GM23338 (cell line): ENCODE data around the gene DNAH8. TPM values are rescaled to one million over a fixed set of nuclear protein-coding genes. Genes with fewer than 3 reads are reported as not detected.

ENCODE experiments used
- ATAC-seq: fragments of 200-7000 bp; cut with Tn5 transposase; 3 replicates; pipeline ENCODE4 v1.9.1; 2020
- DNase-seq: peaks from one replicate; pipeline ENCODE4 v3.0.0-alpha.2; 2015; ENCODE audit warnings: low spot score
- H2AFZ ChIP-seq: fragments of 200-600 bp; sonication (generic); 2 replicates; pipeline ENCODE4 v1.8.0; 2016; ENCODE audit warnings: antibody characterized with exemption, mild to moderate bottlenecking, moderate library complexity
- H3F3A ChIP-seq: fragments of 200-600 bp; sonication (generic); replicated peaks from 2 replicates; pipeline ENCODE4 v1.8.0; 2017; ENCODE audit warnings: antibody characterized with exemption, mixed run types, low read depth
- H3K27ac ChIP-seq: fragments of 200-600 bp; sonication (generic); 2 replicates; pipeline ENCODE4 v1.6.1; 2016; ENCODE audit warnings: low read depth
- H3K27me3 ChIP-seq: fragments of 200-600 bp; sonication (generic); 2 replicates; pipeline ENCODE4 v1.8.0; 2016; ENCODE audit warnings: mild to moderate bottlenecking, mixed run types, moderate library complexity; ENCODE audit not compliant: insufficient read depth
- H3K36me3 ChIP-seq: fragments of 200-600 bp; sonication (generic); 2 replicates; pipeline ENCODE4 v1.8.0; 2016; ENCODE audit warnings: mild to moderate bottlenecking; ENCODE audit not compliant: insufficient read depth
- H3K4me1 ChIP-seq: fragments of 200-600 bp; sonication (generic); 2 replicates; pipeline ENCODE4 v1.8.0; 2016; ENCODE audit warnings: mild to moderate bottlenecking, moderate library complexity; ENCODE audit not compliant: insufficient read depth
- H3K4me2 ChIP-seq: fragments of 200-600 bp; sonication (generic); 2 replicates; pipeline ENCODE4 v1.7.1; 2017; ENCODE audit warnings: mixed run types
- H3K4me3 ChIP-seq: fragments of 200-600 bp; sonication (generic); 2 replicates; pipeline ENCODE4 v1.6.1; 2016; ENCODE audit warnings: mixed run types
- H3K79me2 ChIP-seq: fragments of 200-600 bp; sonication (generic); replicated peaks from 2 replicates; pipeline ENCODE4 v1.8.0; 2017; ENCODE audit warnings: mild to moderate bottlenecking; ENCODE audit not compliant: insufficient read depth
- H3K9me2 ChIP-seq: fragments of 200-600 bp; sonication (generic); 2 replicates; pipeline ENCODE4 v1.8.0; 2017; ENCODE audit not compliant: insufficient read depth
- H4K20me1 ChIP-seq: fragments of 200-600 bp; sonication (generic); replicated peaks from 2 replicates; pipeline ENCODE4 v1.8.0; 2017; ENCODE audit warnings: mild to moderate bottlenecking; ENCODE audit not compliant: insufficient read depth
- H3K27ac Mint-ChIP-seq: 2 replicates; pipeline ENCODE4 v1.8.0; 2020; ENCODE audit warnings: inconsistent platforms, mild to moderate bottlenecking, moderate library complexity, mixed read lengths
- H3K27me3 Mint-ChIP-seq: 3 replicates; pipeline ENCODE4 v1.8.0; 2022; ENCODE audit warnings: low read depth, mild to moderate bottlenecking, moderate library complexity, mixed read lengths, inconsistent platforms; ENCODE audit not compliant: insufficient read depth, poor library complexity
- H3K36me3 Mint-ChIP-seq: 3 replicates; pipeline ENCODE4 v1.8.0; 2021; ENCODE audit warnings: low read depth, mild to moderate bottlenecking, inconsistent platforms, moderate library complexity, mixed read lengths
- H3K4me1 Mint-ChIP-seq: 3 replicates; pipeline ENCODE4 v1.8.0; 2020; ENCODE audit warnings: mild to moderate bottlenecking, inconsistent platforms, mixed read lengths
- H3K4me3 Mint-ChIP-seq: 3 replicates; pipeline ENCODE4 v1.8.0; 2021; ENCODE audit warnings: moderate library complexity, mild to moderate bottlenecking, inconsistent platforms, mixed read lengths
- H3K9me3 Mint-ChIP-seq: 3 replicates; pipeline ENCODE4 v1.8.0; 2020; ENCODE audit warnings: moderate library complexity, mild to moderate bottlenecking, inconsistent platforms, mixed read lengths
- ZNF331 ChIP-seq: fragments of 250-450 bp; sonication (Bioruptor Pico); IDR thresholded peaks from 2 replicates; pipeline ENCODE4 v1.5.0; 2020; ENCODE audit warnings: low read depth, mild to moderate bottlenecking, moderate library complexity
- polyA plus RNA-seq: library from polyadenylated mRNA; unstranded; fragments of >200 nt; fragmentation: Nextera tagmentation; extraction: Ambion mirVana; gene quantifications from 2 replicates; pipeline ENCODE4 v1.2.1, GENCODE V29; 2016
- total RNA-seq: library from RNA; depleted of rRNA; stranded (reverse); fragments of >200 nt; shearing (Covaris generic); gene quantifications from 2 replicates; pipeline ENCODE4 v1.2.3, GENCODE V29; 2014
- TF ChIP-seq, protein P1 (sequence below): fragments of 250-450 bp; sonication (Bioruptor Pico); IDR thresholded peaks from 2 replicates; pipeline ENCODE4 v1.5.0; 2020; ENCODE audit warnings: mild to moderate bottlenecking, moderate library complexity
- TF ChIP-seq, protein P2 (sequence below), 2 experiments: fragments of 200-600 bp in 1 of 2; sonication (generic) in 1 of 2; conservative IDR thresholded peaks; 2 replicates each; pipeline versions ENCODE4 v1.5.1 to v1.6.1; 2016 to 2017; ENCODE audit warnings: antibody characterized with exemption in 2 of 2, low read depth in 2 of 2, mild to moderate bottlenecking in 2 of 2, moderate library complexity in 1 of 2

The DNAH8 gene
- total and polyA plus RNA-seq, 2 experiments from 2014 or later, result 0.02 TPM; not detected in 1

DNA sequence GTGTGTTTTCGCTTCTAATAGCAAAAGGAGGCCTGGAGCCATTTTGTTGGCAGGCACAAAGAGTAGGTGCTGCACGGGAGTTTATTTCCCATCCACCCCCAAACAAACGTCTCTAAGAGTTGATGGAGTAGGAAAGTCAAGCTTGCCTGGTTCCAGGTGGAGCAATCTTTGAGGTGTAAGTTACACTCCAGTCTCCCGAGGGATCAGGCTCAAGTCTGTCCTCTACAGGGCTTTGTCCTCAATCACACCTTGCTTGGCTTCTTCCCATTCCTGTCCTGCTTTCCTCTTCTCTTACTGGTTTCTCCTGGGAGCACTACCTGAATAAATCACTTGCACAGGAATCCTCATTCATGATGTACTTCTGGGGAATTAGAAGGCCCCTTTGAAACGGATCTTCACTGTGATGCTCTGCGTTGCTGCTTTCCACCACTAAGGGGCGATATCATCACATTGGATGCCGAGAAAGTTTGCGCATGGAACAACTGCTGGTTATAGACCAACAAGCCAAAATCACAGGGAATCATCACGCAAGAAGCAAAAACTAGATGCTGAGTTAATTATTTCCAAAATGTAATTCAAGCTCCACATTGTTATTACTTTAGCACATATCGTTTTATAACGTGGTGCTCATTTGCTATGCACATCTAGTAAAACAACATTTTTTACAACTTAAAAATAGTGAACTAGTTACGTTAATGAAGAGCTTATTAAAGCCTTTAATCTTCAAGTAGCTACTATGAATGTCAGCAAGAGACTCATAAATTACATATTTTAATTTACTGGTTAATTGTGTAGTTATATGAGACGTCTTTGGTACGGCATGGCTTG, 156.8 kb downstream of the DNAH8 start:
- Mint-ChIP-seq H3K4me3 (no peak overlapping the region), H3K27ac (no peak overlapping the region), H3K9me3 (no peaks in the 10 kb centered on the region), H3K36me3 (no peaks in the 10 kb centered on the region), H3K27me3 (no peaks in the 10 kb centered on the region), H3K4me1 (peaks cover 15% of the 10 kb centered on the region)
- Histone ChIP-seq H3K79me2 (no peaks in the 10 kb centered on the region), H3F3A (no peaks in the 10 kb centered on the region), H4K20me1 (no peaks in the 10 kb centered on the region), H3K27me3 (no peaks in the 10 kb centered on the region), H3K36me3 (no peaks in the 10 kb centered on the region), H3K4me3 (no peak overlapping the region), H3K4me2 (no peak overlapping the region), H2AFZ (no peak overlapping the region), H3K4me1 (peaks cover 12% of the 10 kb centered on the region; the same call in 1 of the 2 replicates), H3K27ac (no peak overlapping the region), H3K9me2 (no peaks in the 10 kb centered on the region)
- no peak for TF ChIP-seq ZNF331 (CRISPR knock-in tag)
- TF ChIP-seq, protein P1, sequence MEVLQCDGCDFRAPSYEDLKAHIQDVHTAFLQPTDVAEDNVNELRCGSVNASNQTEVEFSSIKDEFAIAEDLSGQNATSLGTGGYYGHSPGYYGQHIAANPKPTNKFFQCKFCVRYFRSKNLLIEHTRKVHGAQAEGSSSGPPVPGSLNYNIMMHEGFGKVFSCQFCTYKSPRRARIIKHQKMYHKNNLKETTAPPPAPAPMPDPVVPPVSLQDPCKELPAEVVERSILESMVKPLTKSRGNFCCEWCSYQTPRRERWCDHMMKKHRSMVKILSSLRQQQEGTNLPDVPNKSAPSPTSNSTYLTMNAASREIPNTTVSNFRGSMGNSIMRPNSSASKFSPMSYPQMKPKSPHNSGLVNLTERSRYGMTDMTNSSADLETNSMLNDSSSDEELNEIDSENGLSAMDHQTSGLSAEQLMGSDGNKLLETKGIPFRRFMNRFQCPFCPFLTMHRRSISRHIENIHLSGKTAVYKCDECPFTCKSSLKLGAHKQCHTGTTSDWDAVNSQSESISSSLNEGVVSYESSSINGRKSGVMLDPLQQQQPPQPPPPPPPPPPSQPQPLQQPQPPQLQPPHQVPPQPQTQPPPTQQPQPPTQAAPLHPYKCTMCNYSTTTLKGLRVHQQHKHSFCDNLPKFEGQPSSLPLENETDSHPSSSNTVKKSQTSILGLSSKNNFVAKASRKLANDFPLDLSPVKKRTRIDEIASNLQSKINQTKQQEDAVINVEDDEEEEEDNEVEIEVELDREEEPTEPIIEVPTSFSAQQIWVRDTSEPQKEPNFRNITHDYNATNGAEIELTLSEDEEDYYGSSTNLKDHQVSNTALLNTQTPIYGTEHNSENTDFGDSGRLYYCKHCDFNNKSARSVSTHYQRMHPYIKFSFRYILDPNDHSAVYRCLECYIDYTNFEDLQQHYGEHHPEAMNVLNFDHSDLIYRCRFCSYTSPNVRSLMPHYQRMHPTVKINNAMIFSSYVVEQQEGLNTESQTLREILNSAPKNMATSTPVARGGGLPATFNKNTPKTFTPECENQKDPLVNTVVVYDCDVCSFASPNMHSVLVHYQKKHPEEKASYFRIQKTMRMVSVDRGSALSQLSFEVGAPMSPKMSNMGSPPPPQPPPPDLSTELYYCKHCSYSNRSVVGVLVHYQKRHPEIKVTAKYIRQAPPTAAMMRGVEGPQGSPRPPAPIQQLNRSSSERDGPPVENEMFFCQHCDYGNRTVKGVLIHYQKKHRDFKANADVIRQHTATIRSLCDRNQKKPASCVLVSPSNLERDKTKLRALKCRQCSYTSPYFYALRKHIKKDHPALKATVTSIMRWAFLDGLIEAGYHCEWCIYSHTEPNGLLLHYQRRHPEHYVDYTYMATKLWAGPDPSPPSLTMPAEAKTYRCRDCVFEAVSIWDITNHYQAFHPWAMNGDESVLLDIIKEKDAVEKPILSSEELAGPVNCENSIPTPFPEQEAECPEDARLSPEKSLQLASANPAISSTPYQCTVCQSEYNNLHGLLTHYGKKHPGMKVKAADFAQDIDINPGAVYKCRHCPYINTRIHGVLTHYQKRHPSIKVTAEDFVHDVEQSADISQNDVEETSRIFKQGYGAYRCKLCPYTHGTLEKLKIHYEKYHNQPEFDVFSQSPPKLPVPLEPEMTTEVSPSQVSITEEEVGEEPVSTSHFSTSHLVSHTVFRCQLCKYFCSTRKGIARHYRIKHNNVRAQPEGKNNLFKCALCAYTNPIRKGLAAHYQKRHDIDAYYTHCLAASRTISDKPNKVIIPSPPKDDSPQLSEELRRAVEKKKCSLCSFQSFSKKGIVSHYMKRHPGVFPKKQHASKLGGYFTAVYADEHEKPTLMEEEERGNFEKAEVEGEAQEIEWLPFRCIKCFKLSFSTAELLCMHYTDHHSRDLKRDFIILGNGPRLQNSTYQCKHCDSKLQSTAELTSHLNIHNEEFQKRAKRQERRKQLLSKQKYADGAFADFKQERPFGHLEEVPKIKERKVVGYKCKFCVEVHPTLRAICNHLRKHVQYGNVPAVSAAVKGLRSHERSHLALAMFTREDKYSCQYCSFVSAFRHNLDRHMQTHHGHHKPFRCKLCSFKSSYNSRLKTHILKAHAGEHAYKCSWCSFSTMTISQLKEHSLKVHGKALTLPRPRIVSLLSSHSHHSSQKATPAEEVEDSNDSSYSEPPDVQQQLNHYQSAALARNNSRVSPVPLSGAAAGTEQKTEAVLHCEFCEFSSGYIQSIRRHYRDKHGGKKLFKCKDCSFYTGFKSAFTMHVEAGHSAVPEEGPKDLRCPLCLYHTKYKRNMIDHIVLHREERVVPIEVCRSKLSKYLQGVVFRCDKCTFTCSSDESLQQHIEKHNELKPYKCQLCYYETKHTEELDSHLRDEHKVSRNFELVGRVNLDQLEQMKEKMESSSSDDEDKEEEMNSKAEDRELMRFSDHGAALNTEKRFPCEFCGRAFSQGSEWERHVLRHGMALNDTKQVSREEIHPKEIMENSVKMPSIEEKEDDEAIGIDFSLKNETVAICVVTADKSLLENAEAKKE, result no peak
- TF ChIP-seq, protein P2, sequence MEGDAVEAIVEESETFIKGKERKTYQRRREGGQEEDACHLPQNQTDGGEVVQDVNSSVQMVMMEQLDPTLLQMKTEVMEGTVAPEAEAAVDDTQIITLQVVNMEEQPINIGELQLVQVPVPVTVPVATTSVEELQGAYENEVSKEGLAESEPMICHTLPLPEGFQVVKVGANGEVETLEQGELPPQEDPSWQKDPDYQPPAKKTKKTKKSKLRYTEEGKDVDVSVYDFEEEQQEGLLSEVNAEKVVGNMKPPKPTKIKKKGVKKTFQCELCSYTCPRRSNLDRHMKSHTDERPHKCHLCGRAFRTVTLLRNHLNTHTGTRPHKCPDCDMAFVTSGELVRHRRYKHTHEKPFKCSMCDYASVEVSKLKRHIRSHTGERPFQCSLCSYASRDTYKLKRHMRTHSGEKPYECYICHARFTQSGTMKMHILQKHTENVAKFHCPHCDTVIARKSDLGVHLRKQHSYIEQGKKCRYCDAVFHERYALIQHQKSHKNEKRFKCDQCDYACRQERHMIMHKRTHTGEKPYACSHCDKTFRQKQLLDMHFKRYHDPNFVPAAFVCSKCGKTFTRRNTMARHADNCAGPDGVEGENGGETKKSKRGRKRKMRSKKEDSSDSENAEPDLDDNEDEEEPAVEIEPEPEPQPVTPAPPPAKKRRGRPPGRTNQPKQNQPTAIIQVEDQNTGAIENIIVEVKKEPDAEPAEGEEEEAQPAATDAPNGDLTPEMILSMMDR (conservative IDR thresholded peaks at IDR 0.05; ENCODE audit: low read depth in 2 of 2), result peak; percentile 97 to 99
- peak; percentile 88 for DNase-seq
- ATAC-seq, result peak; percentile 81
